ENCODE data around the gene LTC4S.
A peak's percentile ranks its signal among the peaks of the same experiment; 100 is the strongest.

Gene LTC4S

DNA sequence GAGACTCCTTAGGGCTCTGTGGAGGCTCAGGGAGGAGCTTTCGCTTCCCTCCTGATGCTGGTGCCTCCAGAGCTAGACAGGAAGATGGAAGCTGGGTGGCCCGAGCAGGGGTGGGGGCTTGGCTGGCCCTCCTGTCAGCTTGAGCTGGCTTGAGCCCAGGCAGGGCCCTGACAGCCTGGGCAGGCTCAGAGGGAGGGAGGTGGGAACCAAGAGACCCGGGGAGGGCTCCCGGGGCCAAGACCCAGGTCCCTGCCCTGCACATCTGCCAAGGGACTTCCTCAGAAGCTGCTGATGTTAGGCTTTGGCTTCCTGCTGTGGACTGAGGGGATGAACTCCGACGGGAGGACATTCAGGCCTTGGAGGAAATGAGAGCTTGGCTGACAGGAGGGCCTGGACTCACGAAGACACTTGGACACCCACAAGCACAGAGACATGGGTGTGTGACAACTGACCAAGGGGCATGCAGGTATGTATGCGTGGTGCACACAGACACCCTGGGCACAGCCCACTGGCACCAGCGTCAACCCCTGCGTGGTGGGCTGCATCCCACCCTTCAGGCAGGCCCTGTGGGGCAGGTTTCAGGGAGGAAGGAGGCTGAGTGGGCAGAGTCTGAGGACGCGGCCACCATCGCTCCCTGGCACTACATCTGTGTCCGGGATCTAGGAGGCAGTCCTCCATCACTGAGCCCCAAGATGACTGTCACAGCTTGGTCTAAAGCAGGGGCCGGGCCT, 1.7 kb upstream of the LTC4S start:
- CTCF ChIA-PET, result interaction anchor here (0.9 to 2.9 kb wide), 4 partner anchors 9 to 173 kb away, joined by 3 to 12 read pairs (median 8); no protein-coding TSS in a partner anchor

DNA sequence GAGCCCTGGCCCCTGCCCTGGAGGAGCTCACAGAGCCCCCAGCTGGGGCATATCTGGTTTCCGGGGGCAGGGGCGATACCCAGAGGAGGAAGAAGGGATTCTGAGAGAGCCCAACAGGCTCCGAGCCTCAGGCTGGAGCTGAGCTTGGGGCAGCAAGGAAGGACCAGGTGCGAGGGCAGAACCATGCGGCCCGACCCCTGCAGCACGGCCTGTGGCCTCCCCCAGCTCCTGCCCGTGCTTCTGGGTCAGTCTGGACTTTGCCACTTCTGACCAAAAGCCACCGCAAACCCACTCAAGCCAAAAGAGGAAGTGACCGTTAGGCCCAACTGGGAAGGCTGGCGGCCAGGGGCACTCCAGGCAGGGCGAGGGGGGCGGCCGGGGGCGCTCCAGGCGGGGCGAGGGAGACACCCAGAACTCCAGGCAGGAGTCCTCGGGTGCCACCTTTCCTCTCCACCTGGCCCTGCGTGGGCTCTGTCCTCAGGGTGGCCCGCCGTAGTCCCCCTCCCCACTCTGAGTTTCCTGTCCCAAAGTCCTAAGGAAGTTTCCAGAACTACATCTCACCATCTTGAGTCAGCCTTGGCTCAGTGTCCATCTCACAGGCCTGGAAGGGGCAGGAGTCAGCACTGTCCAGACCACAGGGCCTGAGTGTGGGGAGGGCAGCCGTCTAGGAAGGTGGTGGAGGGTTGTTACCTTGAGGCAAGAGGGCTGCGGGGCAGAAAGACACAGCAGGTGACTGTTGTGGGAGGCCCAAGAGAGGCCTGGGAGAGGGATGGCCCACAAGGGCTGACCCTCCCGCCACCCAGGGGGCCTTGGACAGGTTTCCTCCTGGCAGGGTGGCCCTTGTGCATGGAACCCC, 946 bp upstream of the LTC4S start:
- no peak overlapping the region for H3K4me3 ChIP-seq (ENCODE audit: low read depth, low read length)
- TF ChIP-seq, protein P1, sequence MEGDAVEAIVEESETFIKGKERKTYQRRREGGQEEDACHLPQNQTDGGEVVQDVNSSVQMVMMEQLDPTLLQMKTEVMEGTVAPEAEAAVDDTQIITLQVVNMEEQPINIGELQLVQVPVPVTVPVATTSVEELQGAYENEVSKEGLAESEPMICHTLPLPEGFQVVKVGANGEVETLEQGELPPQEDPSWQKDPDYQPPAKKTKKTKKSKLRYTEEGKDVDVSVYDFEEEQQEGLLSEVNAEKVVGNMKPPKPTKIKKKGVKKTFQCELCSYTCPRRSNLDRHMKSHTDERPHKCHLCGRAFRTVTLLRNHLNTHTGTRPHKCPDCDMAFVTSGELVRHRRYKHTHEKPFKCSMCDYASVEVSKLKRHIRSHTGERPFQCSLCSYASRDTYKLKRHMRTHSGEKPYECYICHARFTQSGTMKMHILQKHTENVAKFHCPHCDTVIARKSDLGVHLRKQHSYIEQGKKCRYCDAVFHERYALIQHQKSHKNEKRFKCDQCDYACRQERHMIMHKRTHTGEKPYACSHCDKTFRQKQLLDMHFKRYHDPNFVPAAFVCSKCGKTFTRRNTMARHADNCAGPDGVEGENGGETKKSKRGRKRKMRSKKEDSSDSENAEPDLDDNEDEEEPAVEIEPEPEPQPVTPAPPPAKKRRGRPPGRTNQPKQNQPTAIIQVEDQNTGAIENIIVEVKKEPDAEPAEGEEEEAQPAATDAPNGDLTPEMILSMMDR (IDR thresholded peaks at IDR 0.05; ENCODE audit: insufficient read depth, low read length, missing control alignments), result no peak
- no peak for DNase-seq (ENCODE audit: low read depth, low spot score)
- ChIA-PET CTCF (interaction anchor here (0.9 to 4.8 kb wide), 8 partner anchors 9 to 174 kb away, joined by 3 to 29 read pairs (median 8); partner anchors contain the start of gene MGAT4B), POLR2A (interaction anchor here (0.6 to 1.5 kb wide), 3 partner anchors 16 to 169 kb away, joined by 3 to 5 read pairs (median 3); partner anchors contain the start of gene HNRNPH1)

More for the DNA sequence above, 1.7 kb upstream of the LTC4S start:
- no peak for DNase-seq (ENCODE audit: low read depth, low spot score)
- TF ChIP-seq, protein P1 (IDR thresholded peaks at IDR 0.05; ENCODE audit: insufficient read depth, low read length, missing control alignments), result no peak
- POLR2A ChIA-PET, result interaction anchor here (0.6 to 1.5 kb wide), 3 partner anchors 15 to 168 kb away, joined by 3 to 5 read pairs (median 3); partner anchors contain the start of gene HNRNPH1
- H3K4me3 ChIP-seq (ENCODE audit: low read depth, low read length), result no peak overlapping the region

DNA sequence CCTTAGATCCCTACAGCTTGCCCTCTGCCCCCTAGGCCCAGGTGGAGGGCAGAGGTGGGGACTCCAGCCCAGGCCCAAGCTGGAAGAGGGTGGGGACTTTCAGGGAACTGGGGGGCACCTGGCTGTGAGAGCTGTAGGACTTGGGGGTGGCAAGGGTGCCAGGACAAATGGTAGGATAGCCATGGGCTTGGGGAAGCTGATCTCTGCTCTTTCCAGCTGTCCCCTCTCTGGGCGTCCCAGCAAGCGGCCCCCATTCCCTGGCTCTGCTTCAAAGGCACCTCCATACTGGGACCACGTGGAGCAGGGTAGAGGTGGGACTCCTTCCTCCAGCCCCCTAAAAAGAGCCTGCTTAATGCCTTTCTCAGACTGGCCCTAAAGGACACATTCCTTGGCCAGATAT, 385 bp downstream of the LTC4S start:
- CTCF ChIA-PET, result interaction anchor here (1.0 to 4.8 kb wide), 6 partner anchors 11 to 114 kb away, joined by 3 to 29 read pairs (median 7); partner anchors contain the start of gene MGAT4B
- TF ChIP-seq, protein P1 (IDR thresholded peaks at IDR 0.05; ENCODE audit: insufficient read depth, low read length, missing control alignments), result no peak
- H3K4me3 ChIP-seq (ENCODE audit: low read depth, low read length), result no peak overlapping the region; the same call in 1 of the 2 replicates
- POLR2A ChIA-PET, result no interaction called here
- DNase-seq (ENCODE audit: low read depth, low spot score), result no peak

DNA sequence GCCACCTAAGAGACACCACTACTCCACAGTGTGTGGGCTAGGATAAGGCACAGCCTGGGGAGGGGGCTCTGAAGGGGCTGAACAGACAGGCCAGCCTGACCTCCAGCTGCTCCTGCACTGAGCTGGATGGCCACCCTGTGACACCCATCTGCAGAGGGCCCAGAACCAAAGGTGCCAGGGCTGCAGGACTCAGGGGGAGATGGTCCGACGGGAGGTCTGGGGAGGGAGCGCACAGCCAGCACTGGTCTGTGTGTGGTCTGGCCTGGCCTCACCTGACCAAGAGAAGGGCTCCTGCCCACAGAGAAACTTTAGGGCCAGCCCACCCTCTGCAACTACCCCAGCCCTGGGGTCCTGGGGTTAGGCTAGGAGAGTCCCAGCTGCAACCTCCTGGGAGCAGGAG, 789 bp downstream of the LTC4S start:
- POLR2A ChIA-PET, result no interaction called here
- CTCF ChIA-PET, result interaction anchor here (0.7 to 4.8 kb wide), 5 partner anchors 10 to 32 kb away, joined by 3 to 29 read pairs (median 6); partner anchors contain the start of gene MGAT4B
- TF ChIP-seq, protein P1 (IDR thresholded peaks at IDR 0.05; ENCODE audit: insufficient read depth, low read length, missing control alignments), result no peak
- H3K4me3 ChIP-seq (ENCODE audit: low read depth, low read length), result no peak overlapping the region
- no peak for DNase-seq (ENCODE audit: low read depth, low spot score)

DNA sequence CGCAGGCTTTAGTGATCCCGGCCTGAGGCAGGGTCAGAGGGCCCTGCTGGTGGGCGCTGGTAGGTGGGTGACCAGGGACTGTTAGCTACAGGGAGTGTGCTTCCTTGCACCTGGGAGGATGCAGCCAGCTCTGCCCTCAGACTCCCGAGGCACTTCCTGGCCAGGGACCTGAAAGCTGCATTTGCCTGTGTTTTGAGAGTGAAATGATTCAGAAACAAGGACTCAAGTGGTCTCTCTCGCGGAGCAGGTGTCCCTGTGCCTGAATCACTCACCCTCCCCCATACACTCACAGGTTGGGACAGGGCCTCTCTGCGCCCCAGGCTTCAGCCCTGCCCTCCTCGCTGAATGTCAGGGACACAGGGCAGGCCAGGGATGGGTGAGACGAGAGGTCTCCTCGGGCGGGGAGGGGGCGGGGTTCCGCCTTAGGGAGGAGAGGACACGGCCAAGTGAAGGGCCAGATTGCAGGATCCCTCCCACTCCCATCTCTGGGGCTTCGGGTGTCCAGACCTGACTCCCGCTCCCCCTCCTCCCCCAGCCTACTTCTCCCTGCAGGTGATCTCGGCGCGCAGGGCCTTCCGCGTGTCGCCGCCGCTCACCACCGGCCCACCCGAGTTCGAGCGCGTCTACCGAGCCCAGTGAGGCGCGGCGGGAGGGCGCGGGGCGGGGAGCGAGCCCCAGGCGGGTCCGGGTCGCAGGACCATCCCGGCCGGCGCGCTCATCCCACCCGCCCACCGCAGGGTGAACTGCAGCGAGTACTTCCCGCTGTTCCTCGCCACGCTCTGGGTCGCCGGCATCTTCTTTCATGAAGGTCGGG, 1.5 kb downstream of the LTC4S start:
- DNase-seq (ENCODE audit: low read depth, low spot score), result no peak
- H3K4me3 ChIP-seq (ENCODE audit: low read depth, low read length), result peak overlapping the region; percentile 64
- CTCF ChIA-PET, result interaction anchor here (0.7 to 4.8 kb wide), 15 partner anchors 7 to 92 kb away, joined by 3 to 29 read pairs (median 6); partner anchors contain the start of genes MGAT4B and SQSTM1
- POLR2A ChIA-PET, result interaction anchor here (0.7 to 0.9 kb wide), 2 partner anchors 10 to 28 kb away, joined by 3 read pairs; no protein-coding TSS in a partner anchor
- TF ChIP-seq, protein P1 (IDR thresholded peaks at IDR 0.05; ENCODE audit: insufficient read depth, low read length, missing control alignments), result no peak
